Fibroblast of skin of abdomen (primary cell): Measurements from ENCODE around the gene AP4M1.
"Not testable (repeated sequence)": the region's sequence is repeated elsewhere in the genome, so short reads cannot be mapped to it uniquely, and the experiment has no call there.

ENCODE experiments used
- DNase-seq: peaks from one replicate; pipeline ENCODE4 v3.0.0-alpha.2; 2013

Gene AP4M1

GRCh38 chr7:100132697-100133151 is 31.3 kb downstream of the AP4M1 start:
- DNase-seq: peak; percentile 59

- DNase-seq: no peak
Observed at GRCh38 chr7:100137851-100138760, 36.7 kb downstream of the AP4M1 start.

DNA sequence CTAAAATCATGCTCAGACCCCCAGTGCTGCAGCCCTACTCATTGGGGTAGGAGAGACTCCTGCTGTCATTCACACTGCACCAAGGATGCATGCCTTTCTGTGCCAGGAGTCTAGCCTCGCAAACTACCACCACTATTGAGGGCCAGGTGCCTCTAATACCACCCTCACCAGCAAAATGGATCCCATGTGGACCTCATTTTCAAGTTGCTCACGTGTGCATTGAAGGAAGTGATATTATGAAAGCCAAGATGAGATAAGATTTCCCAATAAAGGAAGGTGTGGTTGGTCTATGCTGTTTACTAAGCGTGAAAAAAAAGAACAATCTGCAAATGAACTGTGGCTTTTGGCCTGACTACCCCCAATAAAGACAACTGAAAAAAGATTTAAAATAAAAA is 40.1 kb downstream of the AP4M1 start:
- DNase-seq: no peak

- DNase-seq: no peak
Observed at GRCh38 chr7:100142461-100142860, 41.0 kb downstream of the AP4M1 start.

DNA sequence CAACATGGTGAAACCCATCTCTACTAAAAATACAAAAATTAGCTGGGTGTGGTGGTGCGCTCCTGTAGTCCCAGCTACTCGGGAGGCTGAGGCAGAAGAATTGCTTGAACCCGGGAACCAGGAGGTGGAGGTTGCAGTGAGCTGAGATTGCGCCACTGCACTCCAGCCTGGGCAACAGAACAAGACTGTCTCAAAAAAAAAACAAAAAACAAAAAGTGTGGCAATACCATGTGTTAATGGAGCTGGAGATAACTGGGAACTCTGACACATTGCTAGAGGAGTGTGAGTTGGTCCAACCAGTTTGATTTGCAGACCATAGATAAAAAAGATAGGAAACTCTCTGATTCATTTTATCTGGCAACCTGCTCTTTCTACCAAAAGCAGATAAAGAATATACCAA is 44.9 kb downstream of the AP4M1 start:
- DNase-seq: not testable (repeated sequence)

- no peak for DNase-seq
Observed at GRCh38 chr7:100147278-100147677, 45.8 kb downstream of the AP4M1 start.

DNA sequence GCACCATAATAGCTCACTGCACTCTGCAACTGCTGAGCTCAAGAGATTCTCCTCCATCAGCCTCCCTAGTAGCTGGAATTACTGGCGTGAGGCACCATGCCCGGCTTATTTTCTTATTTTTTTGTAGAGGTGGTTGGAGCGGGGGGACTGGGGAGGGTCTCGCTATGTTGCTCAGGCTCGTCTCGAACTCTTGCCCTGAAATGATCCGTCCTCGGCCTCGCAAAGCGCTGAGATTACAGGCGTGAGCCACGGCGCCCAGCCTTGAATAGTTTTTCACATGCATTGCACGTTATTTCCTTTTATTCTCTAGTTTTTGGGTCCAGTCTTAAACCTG is 46.7 kb downstream of the AP4M1 start:
- DNase-seq: no peak

- peak; percentile 99 for DNase-seq
Observed at GRCh38 chr7:100148559-100149328, 47.3 kb downstream of the AP4M1 start, which contains the start of gene LAMTOR4. Gene LAMTOR4, plus strand, starts transcription at chr7:100148918. Its CDS starts 55 bp downstream, at chr7:100148973.

DNA sequence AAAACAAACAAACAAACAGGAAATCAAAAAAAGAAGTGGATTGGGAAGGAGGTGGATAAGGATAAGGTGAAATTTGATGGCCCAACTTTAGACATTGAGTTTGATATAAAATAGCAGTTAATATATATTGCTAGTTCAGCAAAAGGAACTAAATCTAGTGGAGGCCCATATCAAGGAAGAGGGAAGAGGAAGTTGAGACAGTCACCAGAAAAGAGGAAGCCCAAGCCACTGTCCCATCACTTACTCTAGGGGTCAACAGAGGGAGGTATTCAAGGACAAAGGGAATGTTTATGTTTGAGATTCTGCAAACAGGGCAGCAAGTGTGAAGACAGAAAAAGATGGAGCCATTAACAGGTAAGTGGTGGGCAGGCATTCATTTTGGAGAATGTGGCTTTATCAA is 51.0 kb downstream of the AP4M1 start:
- no peak for DNase-seq

GRCh38 chr7:100152937-100153666 is 51.7 kb downstream of the AP4M1 start:
- no peak for DNase-seq

DNA sequence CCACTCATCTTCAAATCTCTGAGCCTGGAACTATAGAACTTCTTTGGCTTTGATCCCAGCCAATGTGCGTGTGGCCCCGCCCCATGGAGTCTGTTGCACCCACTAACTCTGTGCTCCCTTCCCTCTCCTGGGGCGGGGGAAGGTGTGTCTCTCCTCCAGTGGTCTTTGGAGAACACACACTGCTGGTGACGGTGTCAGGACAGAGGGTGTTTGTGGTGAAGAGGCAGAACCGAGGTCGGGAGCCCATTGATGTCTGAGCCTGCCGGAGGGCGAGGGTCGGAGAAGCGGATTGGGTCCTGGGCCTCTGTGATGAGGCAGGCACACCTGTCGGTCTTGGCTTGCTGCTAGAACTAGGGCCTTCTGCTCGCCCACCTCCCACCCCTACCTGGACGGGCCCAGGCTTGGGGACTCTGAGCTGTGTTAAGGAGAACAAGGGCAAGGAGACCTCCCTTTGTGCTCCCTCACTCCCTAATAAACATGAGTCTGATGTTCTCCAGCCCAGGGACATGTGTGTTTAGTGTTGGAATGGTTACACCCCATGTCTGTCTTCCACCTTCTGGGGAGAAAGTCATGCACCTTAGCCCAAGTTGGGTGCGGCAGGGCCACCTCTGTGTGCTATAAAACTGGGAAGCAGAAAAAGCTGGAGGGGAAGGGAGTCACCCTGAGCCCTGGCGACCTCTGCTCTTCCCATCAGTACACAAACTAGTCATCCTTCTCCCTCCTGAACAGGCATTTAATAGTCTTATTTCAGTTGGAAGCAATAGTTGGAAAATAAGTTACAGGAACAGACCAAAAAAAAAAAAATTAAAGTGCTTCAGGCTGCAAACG is 52.5 kb downstream of the AP4M1 start:
- DNase-seq: no peak

DNA sequence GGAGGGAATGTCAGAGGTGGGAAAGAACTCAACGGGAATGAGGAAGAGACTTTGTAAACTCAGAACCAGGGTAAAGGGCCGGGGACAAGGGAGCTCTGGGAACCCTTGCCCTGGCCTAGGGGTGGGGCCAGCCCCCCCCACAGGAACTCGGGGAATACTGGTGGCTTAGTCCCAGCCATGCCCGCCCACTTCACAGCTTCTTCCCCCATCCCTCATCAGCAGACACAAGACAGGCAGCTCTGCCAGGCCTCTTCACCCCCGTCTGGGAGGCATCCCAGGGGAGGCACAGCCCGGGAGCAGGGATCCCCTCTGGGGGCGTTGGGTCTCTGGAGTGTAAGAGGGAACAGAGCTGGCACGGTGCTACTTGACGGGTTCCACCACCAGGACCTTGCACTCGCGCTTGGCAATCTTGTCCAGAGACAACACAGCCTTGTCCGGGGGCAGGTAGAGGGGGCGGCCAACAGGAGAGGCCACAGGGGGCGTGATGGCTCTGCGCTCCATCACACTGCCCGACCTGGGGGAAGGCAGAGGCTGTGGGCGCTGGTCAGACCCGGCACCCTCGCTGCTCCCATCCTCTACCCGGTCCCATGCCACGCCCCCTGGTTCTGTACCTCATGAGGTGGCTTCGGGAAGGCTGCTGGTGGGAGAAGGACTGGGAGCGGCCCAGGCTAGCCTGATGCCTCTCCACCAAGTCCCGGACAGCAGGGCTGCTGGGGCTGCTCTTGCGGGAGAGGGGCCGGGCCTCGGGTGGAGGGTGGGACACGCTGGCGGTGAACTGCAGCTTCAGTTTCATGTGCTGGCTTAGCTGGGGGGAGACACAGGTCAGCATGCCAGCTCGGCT is 53.4 kb downstream of the AP4M1 start:
- DNase-seq: no peak

DNA sequence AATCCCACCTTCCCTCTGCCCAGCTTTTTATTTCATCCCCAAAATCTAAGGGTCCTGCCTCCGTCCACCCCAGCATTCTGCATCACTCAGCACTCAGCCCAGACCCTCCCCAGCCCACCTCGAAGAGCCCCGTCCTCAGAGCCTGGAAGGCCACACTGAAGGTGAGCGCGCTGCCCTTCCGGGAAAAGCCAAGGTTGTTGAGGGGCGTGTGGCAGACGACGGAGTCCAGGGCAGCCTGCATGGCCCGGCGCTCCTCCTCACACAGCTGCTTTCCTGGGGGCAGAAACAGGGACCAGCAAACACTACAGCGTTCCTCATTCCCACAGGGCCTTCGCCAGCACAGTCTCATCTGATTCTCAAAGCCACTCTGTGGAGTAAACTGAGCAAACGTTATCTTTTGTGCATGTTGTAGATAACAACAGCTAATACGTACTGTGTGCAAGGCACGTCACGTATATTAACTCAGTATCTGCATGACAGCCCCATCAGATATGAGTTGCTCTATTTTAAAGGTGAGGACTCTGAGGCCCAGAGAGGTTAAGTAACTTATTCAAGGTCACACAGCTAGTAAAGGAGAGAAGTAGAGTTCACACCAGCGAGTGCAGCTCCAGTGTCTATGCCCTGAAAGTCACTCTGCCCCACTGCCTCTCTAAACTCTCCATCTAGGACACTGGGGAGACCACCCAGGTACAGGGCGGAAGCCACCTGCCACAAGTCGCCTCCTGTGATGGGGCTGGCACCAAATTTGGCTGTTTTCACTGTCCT is 54.3 kb downstream of the AP4M1 start:
- DNase-seq: no peak

DNA sequence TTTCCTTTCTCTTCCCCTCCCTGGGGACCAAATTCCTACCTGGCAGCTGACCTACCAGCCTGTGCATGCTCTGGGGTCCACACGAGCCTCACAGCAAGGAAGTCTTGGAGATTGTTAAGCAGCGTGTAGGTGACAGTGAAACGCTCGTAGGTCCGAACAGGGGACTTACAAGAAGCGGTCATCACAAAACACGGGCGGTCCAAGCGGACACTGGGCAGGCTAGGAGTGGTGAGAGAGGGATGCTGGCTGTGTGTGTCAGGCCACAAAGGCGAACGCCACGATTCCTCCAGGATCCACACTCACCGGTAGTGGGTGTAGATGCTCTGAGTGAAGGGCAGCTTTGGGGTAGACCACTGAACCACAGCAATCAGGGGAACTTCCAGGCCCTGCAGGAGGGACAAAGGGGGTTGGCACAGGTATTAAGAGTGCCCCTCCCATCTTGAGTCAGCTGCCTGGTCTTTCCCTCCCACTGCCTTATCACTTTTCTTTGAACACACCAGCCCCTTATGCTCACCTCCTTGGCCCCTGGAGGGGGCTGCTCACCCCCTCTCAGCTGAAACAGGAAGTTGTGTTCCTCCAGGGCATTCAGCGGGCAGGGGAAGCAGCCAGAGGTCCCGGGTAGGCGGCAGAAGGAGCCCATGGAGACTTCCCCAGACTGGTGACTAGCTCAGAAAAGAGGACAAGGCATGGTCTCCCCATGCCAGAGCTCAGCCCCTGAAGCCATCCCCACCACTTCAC is 55.1 kb downstream of the AP4M1 start:
- DNase-seq: no peak

- no peak for DNase-seq
Observed at GRCh38 chr7:100157069-100157333, 55.6 kb downstream of the AP4M1 start.

GRCh38 chr7:100157334-100158228 is 56.1 kb downstream of the AP4M1 start:
- DNase-seq: no peak
